Measurements from ENCODE around the gene DLGAP1.
"Not testable (repeated sequence)": the region's sequence is repeated elsewhere in the genome, so short reads cannot be mapped to it uniquely, and the experiment has no call there.

The DLGAP1 gene

GRCh38 chr18:4026542-4026941 lies 428.6 kb downstream of the DLGAP1 start:
- peaks cover 11% of the 10 kb centered on the region for H3K9me3 Mint-ChIP-seq
- no peaks in the 10 kb centered on the region for H3K4me1 Mint-ChIP-seq
- no peaks in the 10 kb centered on the region for H3K36me3 Mint-ChIP-seq (ENCODE audit: low read depth)
- no peak for TF ChIP-seq CTCF (IDR thresholded peaks at IDR 0.05)
- no peaks in the 10 kb centered on the region for H3K27me3 Mint-ChIP-seq (ENCODE audit: low read depth, poor library complexity)
- no peak for DNase-seq
- no peak overlapping the region for H3K27ac Mint-ChIP-seq
- no peak overlapping the region for H3K4me3 Mint-ChIP-seq

GRCh38 chr18:4024702-4025101 lies 430.4 kb downstream of the DLGAP1 start:
- Mint-ChIP-seq H3K4me3 (no peak overlapping the region), H3K27ac (no peak overlapping the region), H3K4me1 (no peaks in the 10 kb centered on the region), H3K36me3 (ENCODE audit: low read depth) (no peaks in the 10 kb centered on the region), H3K9me3 (peaks cover 11% of the 10 kb centered on the region), H3K27me3 (ENCODE audit: low read depth, poor library complexity) (peaks cover 3% of the 10 kb centered on the region)
- TF ChIP-seq CTCF (IDR thresholded peaks at IDR 0.05), result no peak
- DNase-seq, result no peak

- H3K4me1 Mint-ChIP-seq; H3K4me3 Mint-ChIP-seq; H3K27ac Mint-ChIP-seq; H3K36me3 Mint-ChIP-seq (ENCODE audit: low read depth); DNase-seq; H3K27me3 Mint-ChIP-seq (ENCODE audit: low read depth, poor library complexity): not testable (repeated sequence)
- peaks cover 11% of the 10 kb centered on the region for H3K9me3 Mint-ChIP-seq
These were observed 432.4 kb downstream of the DLGAP1 start for GRCh38 chr18:4022749-4023148.

- no peak for DNase-seq
- H3K4me1 Mint-ChIP-seq, result peaks cover 8% of the 10 kb centered on the region
- TF ChIP-seq CTCF (IDR thresholded peaks at IDR 0.05), result no peak
These were observed 435.1 kb downstream of the DLGAP1 start for GRCh38 chr18:4020026-4020425.

GRCh38 chr18:4017480-4017879 lies 437.6 kb downstream of the DLGAP1 start:
- H3K4me3 Mint-ChIP-seq, result no peak overlapping the region
- peaks cover 6% of the 10 kb centered on the region for H3K9me3 Mint-ChIP-seq
- peaks cover 3% of the 10 kb centered on the region for H3K27me3 Mint-ChIP-seq (ENCODE audit: low read depth, poor library complexity)
- H3K4me1 Mint-ChIP-seq, result peaks cover 8% of the 10 kb centered on the region
- no peak overlapping the region for H3K27ac Mint-ChIP-seq
- DNase-seq, result no peak
- H3K36me3 Mint-ChIP-seq (ENCODE audit: low read depth), result no peaks in the 10 kb centered on the region
- TF ChIP-seq CTCF (IDR thresholded peaks at IDR 0.05), result peak; percentile 26

More at GRCh38 chr18:4020026-4020425, 435.1 kb downstream of the DLGAP1 start:
- peaks cover 11% of the 10 kb centered on the region for H3K9me3 Mint-ChIP-seq
- H3K27me3 Mint-ChIP-seq (ENCODE audit: low read depth, poor library complexity), result peaks cover 3% of the 10 kb centered on the region
- H3K36me3 Mint-ChIP-seq (ENCODE audit: low read depth), result no peaks in the 10 kb centered on the region
- H3K27ac Mint-ChIP-seq, result no peak overlapping the region
- no peak overlapping the region for H3K4me3 Mint-ChIP-seq

- H3K36me3 Mint-ChIP-seq (ENCODE audit: low read depth), result no peaks in the 10 kb centered on the region
- H3K27me3 Mint-ChIP-seq (ENCODE audit: low read depth, poor library complexity), result peaks cover 3% of the 10 kb centered on the region
- H3K9me3 Mint-ChIP-seq, result peaks cover 4% of the 10 kb centered on the region
- H3K4me3 Mint-ChIP-seq, result no peak overlapping the region
- DNase-seq, result no peak
- no peak overlapping the region for H3K27ac Mint-ChIP-seq
- no peak for TF ChIP-seq CTCF (IDR thresholded peaks at IDR 0.05)
- peaks cover 8% of the 10 kb centered on the region for H3K4me1 Mint-ChIP-seq
These were observed 438.6 kb downstream of the DLGAP1 start for GRCh38 chr18:4016391-4017049.

Data from nephron progenitor cell (in vitro differentiated cells).